ENCODE results near the gene DCXR. TPM values are rescaled to one million over a fixed set of nuclear protein-coding genes. Genes with fewer than 3 reads are reported as not detected.

Gene DCXR
- polyA plus RNA-seq, 3 donors: 88.8 to 93.1 (median 90.3) TPM

GRCh38 chr17:82004517-82005455, 32.7 kb downstream of the DCXR start:
- H4K20me1 ChIP-seq (ENCODE audit: insufficient read depth, low read length): peaks cover 7% of the 10 kb centered on the region
- TF ChIP-seq, protein P1, sequence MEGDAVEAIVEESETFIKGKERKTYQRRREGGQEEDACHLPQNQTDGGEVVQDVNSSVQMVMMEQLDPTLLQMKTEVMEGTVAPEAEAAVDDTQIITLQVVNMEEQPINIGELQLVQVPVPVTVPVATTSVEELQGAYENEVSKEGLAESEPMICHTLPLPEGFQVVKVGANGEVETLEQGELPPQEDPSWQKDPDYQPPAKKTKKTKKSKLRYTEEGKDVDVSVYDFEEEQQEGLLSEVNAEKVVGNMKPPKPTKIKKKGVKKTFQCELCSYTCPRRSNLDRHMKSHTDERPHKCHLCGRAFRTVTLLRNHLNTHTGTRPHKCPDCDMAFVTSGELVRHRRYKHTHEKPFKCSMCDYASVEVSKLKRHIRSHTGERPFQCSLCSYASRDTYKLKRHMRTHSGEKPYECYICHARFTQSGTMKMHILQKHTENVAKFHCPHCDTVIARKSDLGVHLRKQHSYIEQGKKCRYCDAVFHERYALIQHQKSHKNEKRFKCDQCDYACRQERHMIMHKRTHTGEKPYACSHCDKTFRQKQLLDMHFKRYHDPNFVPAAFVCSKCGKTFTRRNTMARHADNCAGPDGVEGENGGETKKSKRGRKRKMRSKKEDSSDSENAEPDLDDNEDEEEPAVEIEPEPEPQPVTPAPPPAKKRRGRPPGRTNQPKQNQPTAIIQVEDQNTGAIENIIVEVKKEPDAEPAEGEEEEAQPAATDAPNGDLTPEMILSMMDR (IDR thresholded peaks at IDR 0.05): no peak
- H3K79me2 ChIP-seq (ENCODE audit: insufficient read depth, low read length): no peaks in the 10 kb centered on the region
- H3K36me3 ChIP-seq (replicated peaks in 1 of 2; ENCODE audit: control insufficient read depth in 1 of 2, insufficient read depth in 2 of 2, low read length in 2 of 2): peaks cover 0 to 7% of the 10 kb centered on the region in 2 donors
- no peak for DNase-seq
- H3K4me1 ChIP-seq (ENCODE audit: control insufficient read depth in 1 of 2, insufficient read depth in 2 of 2, low read length in 2 of 2): no peaks in the 10 kb centered on the region
- Mint-ChIP-seq H3K27ac (peak overlapping the region in 1 of 7 donors; percentile 58), H3K36me3 (peaks cover 0 to 10% of the 10 kb centered on the region in 2 donors), H3K9me3 (no peaks in the 10 kb centered on the region), H3K27me3 (ENCODE audit: low read depth in 3 of 3) (peaks cover 2 to 3% (median 2%) of the 10 kb centered on the region in 3 donors), H3K4me1 (no peaks in the 10 kb centered on the region), H3K4me3 (no peak overlapping the region)
- no peaks in the 10 kb centered on the region for H3K27me3 ChIP-seq (ENCODE audit: control insufficient read depth in 2 of 2, insufficient read depth in 2 of 2, low read length in 2 of 2)
- no peak overlapping the region for H3K9ac ChIP-seq (ENCODE audit: insufficient read depth, low read length, poor library complexity, severe bottlenecking)
- no peak overlapping the region for H3K4me2 ChIP-seq (replicated peaks; ENCODE audit: extremely low read depth, low read length, poor library complexity, severe bottlenecking)
- no peak overlapping the region for H2AFZ ChIP-seq (ENCODE audit: insufficient read depth, low read depth, low read length, poor library complexity, severe bottlenecking)
- WGBS (ENCODE audit: insufficient coverage): 85% methylated on average over 40 of the region's 41 CpGs
- no peak overlapping the region for H3K4me3 ChIP-seq (replicated peaks in 1 of 3; ENCODE audit: low read depth in 2 of 3, low read length in 3 of 3)
- H3K27ac ChIP-seq (ENCODE audit: low read depth in 1 of 2, low read length in 2 of 2): no peak overlapping the region
- H3K9me3 ChIP-seq (replicated peaks in 1 of 2; ENCODE audit: control insufficient read depth in 1 of 2, insufficient read depth in 1 of 2, low read length in 2 of 2): no peaks in the 10 kb centered on the region
- intact Hi-C loops (cut with micrococcal nuclease): no loop called here

DNA sequence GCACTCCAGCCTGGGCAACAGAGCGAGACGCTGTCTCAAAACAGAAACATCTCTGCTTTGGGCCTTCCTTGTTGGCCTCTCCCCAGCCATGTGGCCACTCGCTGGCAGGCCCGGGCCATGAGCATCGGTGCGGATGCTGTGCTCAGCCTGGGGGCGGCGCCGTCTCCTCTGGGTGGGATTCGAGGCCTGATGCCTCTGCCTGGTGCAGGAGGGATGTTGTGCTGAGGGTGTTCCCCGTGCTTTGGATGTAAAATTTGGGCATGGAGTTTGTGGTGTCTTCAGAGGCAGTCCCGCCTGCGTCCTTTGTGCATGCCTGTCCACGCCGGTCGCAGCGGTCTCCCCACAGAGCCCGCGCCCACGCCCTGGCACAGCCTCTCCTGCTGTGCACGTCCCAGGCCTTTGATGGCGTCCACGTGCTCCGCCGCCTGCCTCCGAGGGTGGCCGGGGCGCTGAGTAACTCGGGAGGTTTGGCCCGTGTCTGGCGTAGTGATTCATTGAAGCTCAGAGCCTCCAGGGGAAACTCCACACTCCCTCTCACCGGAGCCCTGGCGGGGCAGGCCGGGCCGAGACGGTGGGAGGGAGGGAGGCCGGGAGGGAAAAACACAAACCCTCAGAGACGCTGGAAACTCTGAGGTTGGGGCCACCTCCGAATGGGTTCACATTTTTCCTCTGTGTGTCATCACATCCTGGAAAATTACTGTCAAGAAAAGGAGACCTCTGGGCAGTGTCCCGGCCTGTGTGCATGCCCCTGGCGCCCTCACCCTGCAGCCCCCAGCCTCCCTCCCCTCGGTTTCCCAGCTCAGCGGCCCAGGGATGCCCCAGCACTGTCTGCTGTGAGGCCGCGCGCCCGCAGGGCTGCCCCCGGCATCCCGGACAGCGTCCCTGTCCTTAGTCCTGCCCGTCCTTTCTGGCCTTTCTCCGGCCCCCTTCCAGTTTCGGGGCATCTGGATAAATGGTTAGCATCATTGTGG, 33.8 kb downstream of the DCXR start:
- WGBS (ENCODE audit: insufficient coverage): 96% methylated on average over 43 of the region's 53 CpGs
- TF ChIP-seq, protein P1 (IDR thresholded peaks at IDR 0.05): no peak
- no peaks in the 10 kb centered on the region for H3K36me3 ChIP-seq (replicated peaks in 1 of 2; ENCODE audit: control insufficient read depth in 1 of 2, insufficient read depth in 2 of 2, low read length in 2 of 2)
- H4K20me1 ChIP-seq (ENCODE audit: insufficient read depth, low read length): peaks cover 7% of the 10 kb centered on the region
- H3K27ac ChIP-seq (ENCODE audit: low read depth in 1 of 2, low read length in 2 of 2): no peak overlapping the region
- H3K9me3 Mint-ChIP-seq: no peaks in the 10 kb centered on the region
- H3K4me3 Mint-ChIP-seq: no peak overlapping the region
- H3K9me3 ChIP-seq (replicated peaks in 1 of 2; ENCODE audit: control insufficient read depth in 1 of 2, insufficient read depth in 1 of 2, low read length in 2 of 2): no peaks in the 10 kb centered on the region
- intact Hi-C loops (cut with micrococcal nuclease): no loop called here
- no peak overlapping the region for H3K4me3 ChIP-seq (replicated peaks in 1 of 3; ENCODE audit: low read depth in 2 of 3, low read length in 3 of 3)
- H3K4me1 ChIP-seq (ENCODE audit: control insufficient read depth in 1 of 2, insufficient read depth in 2 of 2, low read length in 2 of 2): no peaks in the 10 kb centered on the region
- no peak overlapping the region for H3K9ac ChIP-seq (ENCODE audit: insufficient read depth, low read length, poor library complexity, severe bottlenecking)
- no peak for DNase-seq
- H3K27me3 Mint-ChIP-seq (ENCODE audit: low read depth in 3 of 3): peaks cover 0 to 3% (median 2%) of the 10 kb centered on the region in 3 donors
- H3K4me1 Mint-ChIP-seq: no peaks in the 10 kb centered on the region
- no peak overlapping the region for H3K27ac Mint-ChIP-seq
- no peak overlapping the region for H3K4me2 ChIP-seq (replicated peaks; ENCODE audit: extremely low read depth, low read length, poor library complexity, severe bottlenecking)
- peaks cover 0 to 13% of the 10 kb centered on the region in 2 donors for H3K36me3 Mint-ChIP-seq
- H3K27me3 ChIP-seq (ENCODE audit: control insufficient read depth in 2 of 2, insufficient read depth in 2 of 2, low read length in 2 of 2): no peaks in the 10 kb centered on the region
- H2AFZ ChIP-seq (ENCODE audit: insufficient read depth, low read depth, low read length, poor library complexity, severe bottlenecking): no peak overlapping the region
- H3K79me2 ChIP-seq (ENCODE audit: insufficient read depth, low read length): no peaks in the 10 kb centered on the region
